MM.1S (cell line): ENCODE measurements around the gene MYCL.

Experiments used
- DNase-seq: peaks from one replicate; pipeline ENCODE4 v3.0.0-alpha.2; 2015
- H2AFZ ChIP-seq: fragments of 300-600 bp; sonication (generic); 2 replicates; pipeline ENCODE4 v1.6.0; 2016; ENCODE audit warnings: antibody characterized with exemption, low read length
- H3F3A ChIP-seq: fragments of 300-600 bp; sonication (generic); 2 replicates; pipeline ENCODE4 v1.6.1; 2016; ENCODE audit warnings: mild to moderate bottlenecking, antibody characterized with exemption, low read length, moderate library complexity, mixed read lengths; ENCODE audit not compliant: insufficient read depth
- H3K27ac ChIP-seq: fragments of 300-600 bp; sonication (generic); 2 replicates; pipeline ENCODE4 v1.5.1; 2016; ENCODE audit warnings: mild to moderate bottlenecking, low read length
- H3K27me3 ChIP-seq: fragments of 300-600 bp; sonication (generic); replicated peaks from 2 replicates; pipeline ENCODE4 v1.6.0; 2016; ENCODE audit warnings: low read length; ENCODE audit not compliant: insufficient read depth
- H3K36me3 ChIP-seq: fragments of 300-600 bp; sonication (generic); replicated peaks from 2 replicates; pipeline ENCODE4 v1.6.1; 2016; ENCODE audit warnings: mild to moderate bottlenecking, low read length, mixed read lengths; ENCODE audit not compliant: insufficient read depth
- H3K4me1 ChIP-seq: fragments of 300-600 bp; sonication (generic); 2 replicates; pipeline ENCODE4 v1.6.1; 2016; ENCODE audit warnings: low read length, mixed read lengths
- H3K4me2 ChIP-seq: fragments of 300-600 bp; sonication (generic); 2 replicates; pipeline ENCODE4 v1.6.0; 2016; ENCODE audit warnings: low read depth, low read length
- H3K4me3 ChIP-seq: fragments of 300-600 bp; sonication (generic); 2 replicates; pipeline ENCODE4 v1.5.1; 2016; ENCODE audit warnings: low read length, mixed read lengths
- H3K79me2 ChIP-seq: fragments of 300-600 bp; sonication (generic); 2 replicates; pipeline ENCODE4 v1.6.1; 2016; ENCODE audit warnings: mixed run types, low read length, mixed read lengths
- H3K9ac ChIP-seq: fragments of 300-600 bp; sonication (generic); 2 replicates; pipeline ENCODE4 v1.6.1; 2016; ENCODE audit warnings: low read length, mixed read lengths
- H3K9me2 ChIP-seq: fragments of 300-600 bp; sonication (generic); replicated peaks from 2 replicates; pipeline ENCODE4 v1.6.1; 2016; ENCODE audit warnings: mild to moderate bottlenecking, low read length, mixed read lengths; ENCODE audit not compliant: insufficient read depth
- H3K9me3 ChIP-seq: fragments of 300-600 bp; sonication (generic); replicated peaks from 2 replicates; pipeline ENCODE4 v1.6.1; 2016; ENCODE audit warnings: mild to moderate bottlenecking, low read length, mixed read lengths; ENCODE audit not compliant: insufficient read depth
- H4K20me1 ChIP-seq: fragments of 300-600 bp; sonication (generic); 2 replicates; pipeline ENCODE4 v1.6.1; 2016; ENCODE audit warnings: mild to moderate bottlenecking, low read length, moderate library complexity, mixed read lengths; ENCODE audit not compliant: insufficient read depth
- EZH2 ChIP-seq: fragments of 300-600 bp; sonication (generic); optimal IDR thresholded peaks from 2 replicates; pipeline ENCODE3; 2017; ENCODE audit warnings: low read depth, mild to moderate bottlenecking, antibody characterized with exemption, low read length, mixed read lengths
- EZH2phosphoT487 ChIP-seq: fragments of 300-600 bp; sonication (generic); IDR thresholded peaks from 2 replicates; pipeline ENCODE4 v1.6.1; 2018; ENCODE audit warnings: antibody characterized with exemption, low read length
- TF ChIP-seq, protein P1 (sequence below): fragments of 300-600 bp; sonication (generic); IDR thresholded peaks from 2 replicates; pipeline ENCODE4 v1.5.1; 2016; ENCODE audit warnings: antibody characterized with exemption, low read length, mixed read lengths

The MYCL gene

DNA sequence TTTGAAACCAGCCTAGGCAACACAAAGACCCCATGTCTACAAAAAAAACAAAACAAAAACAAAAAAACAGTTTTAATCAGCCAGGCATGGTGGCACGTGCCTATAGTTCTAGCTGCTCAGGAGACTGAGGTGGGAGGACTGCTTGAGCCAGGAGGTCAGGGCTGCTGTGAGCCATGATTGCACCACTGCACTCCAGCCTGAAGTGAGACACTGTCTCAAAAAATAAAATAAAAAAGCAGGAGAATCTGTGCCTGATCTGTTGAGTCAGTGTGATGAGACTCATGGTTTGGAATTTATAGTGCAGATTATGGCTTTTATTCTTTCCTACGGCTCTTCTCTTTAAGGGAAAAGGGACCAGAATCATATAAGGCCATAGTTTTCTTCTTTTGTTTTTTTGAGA is 35.0 kb downstream of the MYCL start:
- H3K79me2 ChIP-seq = peaks cover 81% of the 10 kb centered on the region

GRCh38 chr1:39865762-39866161 is 36.0 kb downstream of the MYCL start:
- Histone ChIP-seq H3K4me2 (no peak overlapping the region), H3F3A (no peaks in the 10 kb centered on the region), H3K36me3 (no peaks in the 10 kb centered on the region), H3K4me3 (no peak overlapping the region), H3K9me2 (no peaks in the 10 kb centered on the region), H3K9ac (no peak overlapping the region), H3K4me1 (no peaks in the 10 kb centered on the region), H3K79me2 (peaks cover 80% of the 10 kb centered on the region), H4K20me1 (no peaks in the 10 kb centered on the region), H3K27ac (no peak overlapping the region), H3K9me3 (no peaks in the 10 kb centered on the region), H2AFZ (no peak overlapping the region), H3K27me3 (no peaks in the 10 kb centered on the region)
- TF ChIP-seq EZH2 = no peak
- TF ChIP-seq EZH2phosphoT487 = no peak
- TF ChIP-seq, protein P1, sequence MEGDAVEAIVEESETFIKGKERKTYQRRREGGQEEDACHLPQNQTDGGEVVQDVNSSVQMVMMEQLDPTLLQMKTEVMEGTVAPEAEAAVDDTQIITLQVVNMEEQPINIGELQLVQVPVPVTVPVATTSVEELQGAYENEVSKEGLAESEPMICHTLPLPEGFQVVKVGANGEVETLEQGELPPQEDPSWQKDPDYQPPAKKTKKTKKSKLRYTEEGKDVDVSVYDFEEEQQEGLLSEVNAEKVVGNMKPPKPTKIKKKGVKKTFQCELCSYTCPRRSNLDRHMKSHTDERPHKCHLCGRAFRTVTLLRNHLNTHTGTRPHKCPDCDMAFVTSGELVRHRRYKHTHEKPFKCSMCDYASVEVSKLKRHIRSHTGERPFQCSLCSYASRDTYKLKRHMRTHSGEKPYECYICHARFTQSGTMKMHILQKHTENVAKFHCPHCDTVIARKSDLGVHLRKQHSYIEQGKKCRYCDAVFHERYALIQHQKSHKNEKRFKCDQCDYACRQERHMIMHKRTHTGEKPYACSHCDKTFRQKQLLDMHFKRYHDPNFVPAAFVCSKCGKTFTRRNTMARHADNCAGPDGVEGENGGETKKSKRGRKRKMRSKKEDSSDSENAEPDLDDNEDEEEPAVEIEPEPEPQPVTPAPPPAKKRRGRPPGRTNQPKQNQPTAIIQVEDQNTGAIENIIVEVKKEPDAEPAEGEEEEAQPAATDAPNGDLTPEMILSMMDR = no peak
- DNase-seq = no peak

More for the DNA sequence above, 35.0 kb downstream of the MYCL start:
- Histone ChIP-seq H3K4me2 (no peak overlapping the region), H3K36me3 (no peaks in the 10 kb centered on the region), H2AFZ (no peak overlapping the region), H3K9me3 (no peaks in the 10 kb centered on the region), H3K27me3 (no peaks in the 10 kb centered on the region), H3K27ac (no peak overlapping the region), H3K4me1 (no peaks in the 10 kb centered on the region), H4K20me1 (no peaks in the 10 kb centered on the region), H3K9me2 (no peaks in the 10 kb centered on the region), H3F3A (no peaks in the 10 kb centered on the region), H3K9ac (no peak overlapping the region), H3K4me3 (no peak overlapping the region)
- DNase-seq = no peak
- TF ChIP-seq, protein P1 = no peak
- TF ChIP-seq EZH2 = no peak
- no peak for TF ChIP-seq EZH2phosphoT487

- TF ChIP-seq EZH2phosphoT487 (no peak), EZH2 (no peak)
- TF ChIP-seq, protein P1 = no peak
- H4K20me1 ChIP-seq = no peaks in the 10 kb centered on the region
- peaks cover 95% of the 10 kb centered on the region for H3K79me2 ChIP-seq
- H3K9ac ChIP-seq = no peak overlapping the region
- H3K9me2 ChIP-seq = no peaks in the 10 kb centered on the region
- no peak overlapping the region for H3K4me3 ChIP-seq
- no peak overlapping the region for H2AFZ ChIP-seq
- no peak overlapping the region for H3K27ac ChIP-seq
- no peaks in the 10 kb centered on the region for H3K36me3 ChIP-seq
- H3K9me3 ChIP-seq = no peaks in the 10 kb centered on the region
- no peak overlapping the region for H3K4me2 ChIP-seq
- H3K4me1 ChIP-seq = no peaks in the 10 kb centered on the region
- H3K27me3 ChIP-seq = no peaks in the 10 kb centered on the region
- no peak for DNase-seq
- no peaks in the 10 kb centered on the region for H3F3A ChIP-seq
Observed at GRCh38 chr1:39863177-39863576, 38.5 kb downstream of the MYCL start.
